ENCODE measurements around the gene TMEM109.

- TF ChIP-seq CTCF (IDR thresholded peaks at IDR 0.05) (no peak), POLR2A (IDR thresholded peaks at IDR 0.05) (no peak)
These were observed 18.8 kb downstream of the TMEM109 start for GRCh38 chr11:60932605-60933356.
